Measurements from ENCODE around the gene HRH2.
"Not testable (repeated sequence)": the region's sequence is repeated elsewhere in the genome, so short reads cannot be mapped to it uniquely, and the experiment has no call there.

Gene HRH2, protein sequence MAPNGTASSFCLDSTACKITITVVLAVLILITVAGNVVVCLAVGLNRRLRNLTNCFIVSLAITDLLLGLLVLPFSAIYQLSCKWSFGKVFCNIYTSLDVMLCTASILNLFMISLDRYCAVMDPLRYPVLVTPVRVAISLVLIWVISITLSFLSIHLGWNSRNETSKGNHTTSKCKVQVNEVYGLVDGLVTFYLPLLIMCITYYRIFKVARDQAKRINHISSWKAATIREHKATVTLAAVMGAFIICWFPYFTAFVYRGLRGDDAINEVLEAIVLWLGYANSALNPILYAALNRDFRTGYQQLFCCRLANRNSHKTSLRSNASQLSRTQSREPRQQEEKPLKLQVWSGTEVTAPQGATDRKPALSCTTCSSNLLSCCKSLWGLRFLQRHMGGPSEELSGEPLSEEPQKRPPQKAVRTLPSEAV

DNA sequence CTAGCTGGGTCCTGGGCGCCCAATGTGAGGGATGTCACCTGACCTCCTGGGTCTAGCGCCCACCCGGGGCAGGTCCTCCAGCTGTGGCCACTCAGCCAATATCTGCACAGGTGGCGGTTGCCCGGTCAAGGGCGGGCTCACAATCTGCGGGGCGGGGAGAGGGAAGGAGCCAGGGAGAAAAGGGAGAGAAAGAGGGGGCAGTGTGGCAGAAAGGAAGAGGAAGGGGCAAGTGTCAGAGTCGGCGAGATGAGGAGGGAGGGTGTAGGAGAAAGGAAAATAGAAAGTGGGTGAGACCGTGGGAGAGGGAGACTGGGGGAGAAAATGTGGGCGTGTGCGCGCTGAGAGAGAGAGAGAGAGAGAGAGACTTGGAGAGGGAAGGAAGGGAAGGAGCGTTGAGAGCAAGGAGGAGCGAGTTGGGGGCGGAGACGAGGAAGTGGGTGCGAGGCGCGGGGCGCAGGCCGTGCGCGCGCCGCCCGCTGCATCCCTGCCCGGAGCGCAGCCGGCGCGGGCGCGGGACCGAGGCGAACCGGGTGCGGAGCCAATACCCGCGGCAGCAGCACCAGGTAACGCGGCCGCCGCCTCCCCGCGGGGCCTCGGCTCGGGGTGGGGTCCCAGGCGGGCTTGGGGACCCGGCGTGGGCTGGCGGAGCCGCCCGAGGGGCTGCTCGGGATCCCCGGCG is at the start of gene HRH2:
HRH2 (plus strand) TSS at position 479 of the 679 bp plus-strand sequence. CDS start 25,163 bp downstream, outside the sequence.
- DNase-seq (ENCODE audit: low read depth in 2 of 2), result peak in 1 of 2 donors; percentile 53

DNA sequence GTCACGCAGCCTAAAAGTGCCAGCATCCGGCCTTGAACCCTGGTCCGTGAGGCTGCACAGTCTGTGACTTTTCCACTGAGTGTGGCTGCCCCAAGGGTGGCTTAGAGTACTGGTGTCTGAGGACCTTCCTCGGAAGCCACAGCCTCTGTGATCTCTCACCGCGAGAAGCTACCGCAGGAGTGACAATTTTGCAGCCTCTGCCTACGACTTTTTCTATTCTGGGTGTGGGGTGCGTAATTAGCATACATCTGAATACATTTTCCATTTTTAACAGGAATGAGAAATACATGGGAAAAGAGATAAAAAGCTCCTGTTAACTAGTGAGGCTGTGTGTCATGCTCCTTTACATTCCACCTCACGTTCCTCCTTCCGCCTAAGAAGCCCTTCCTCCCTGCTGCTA is 48.3 kb upstream of the HRH2 start:
- DNase-seq (ENCODE audit: low read depth in 2 of 2), result peak; percentile 20 to 33

DNA sequence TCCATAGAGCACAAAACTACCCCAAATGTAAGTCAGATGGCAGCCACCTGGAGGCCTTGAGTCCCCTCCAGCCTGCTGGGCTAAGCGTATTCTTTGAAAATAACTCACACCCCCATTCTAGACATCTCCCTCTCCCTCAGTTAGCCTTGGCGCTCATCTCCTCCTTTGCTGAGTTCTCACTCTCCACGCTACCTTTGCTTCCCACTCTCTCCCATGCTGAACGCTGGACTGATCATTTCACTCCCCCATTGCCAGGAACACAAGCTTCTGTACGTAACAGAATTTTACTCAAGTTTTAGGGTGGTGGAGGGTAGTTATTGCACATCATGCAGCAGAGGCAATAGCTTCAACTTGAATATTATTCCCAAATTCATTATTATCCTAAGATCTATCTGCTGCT is 47.5 kb upstream of the HRH2 start:
- no peak for DNase-seq (ENCODE audit: low read depth in 2 of 2)

DNA sequence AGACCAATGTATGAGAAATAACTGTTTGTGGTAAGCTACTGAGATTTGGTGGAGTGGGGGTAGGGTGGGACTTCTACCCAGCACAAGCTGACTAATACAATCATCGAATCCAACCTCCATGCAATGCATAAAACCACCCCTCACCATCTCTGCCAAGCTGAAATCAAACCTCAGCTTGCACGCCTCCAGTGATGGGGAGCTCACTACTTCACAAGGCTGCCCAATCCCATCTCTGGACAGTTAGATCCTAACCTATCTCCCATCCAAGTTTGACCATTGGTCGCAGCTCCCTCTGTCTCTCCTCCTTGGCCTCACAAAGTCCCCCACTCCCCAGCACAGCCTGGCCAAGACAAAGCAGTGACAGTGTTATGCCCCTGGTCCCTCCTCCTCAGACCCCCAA is 47.0 kb upstream of the HRH2 start:
- DNase-seq (ENCODE audit: low read depth in 2 of 2), result no peak

DNA sequence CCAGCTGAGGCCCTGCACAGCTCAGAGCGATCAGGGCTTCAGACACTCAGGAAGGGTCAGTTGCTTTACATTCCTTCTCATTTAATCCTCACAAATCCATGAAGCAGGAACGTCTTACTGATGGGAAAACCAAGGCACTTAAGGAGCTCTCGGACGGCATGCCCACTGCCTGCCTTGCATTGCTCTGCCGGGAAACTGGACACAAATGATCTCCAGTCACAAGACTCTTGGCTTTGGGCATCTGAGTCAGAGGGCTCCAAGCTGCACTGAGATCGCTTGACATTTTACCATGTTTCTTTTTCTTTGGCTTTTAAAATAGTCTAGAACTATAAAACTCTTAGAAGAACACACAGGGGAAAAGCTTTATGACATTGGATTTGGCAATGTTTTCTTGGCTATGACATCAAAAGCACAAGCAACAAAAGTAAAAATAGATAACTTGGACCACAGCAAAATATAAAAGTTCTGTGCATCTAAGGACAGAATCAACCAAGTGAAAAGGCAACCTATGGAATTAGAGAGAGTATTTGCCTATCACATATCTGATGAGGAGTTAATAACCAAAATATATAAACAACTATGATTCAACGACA is 43.6 kb upstream of the HRH2 start:
- DNase-seq (ENCODE audit: low read depth in 2 of 2), result no peak

DNA sequence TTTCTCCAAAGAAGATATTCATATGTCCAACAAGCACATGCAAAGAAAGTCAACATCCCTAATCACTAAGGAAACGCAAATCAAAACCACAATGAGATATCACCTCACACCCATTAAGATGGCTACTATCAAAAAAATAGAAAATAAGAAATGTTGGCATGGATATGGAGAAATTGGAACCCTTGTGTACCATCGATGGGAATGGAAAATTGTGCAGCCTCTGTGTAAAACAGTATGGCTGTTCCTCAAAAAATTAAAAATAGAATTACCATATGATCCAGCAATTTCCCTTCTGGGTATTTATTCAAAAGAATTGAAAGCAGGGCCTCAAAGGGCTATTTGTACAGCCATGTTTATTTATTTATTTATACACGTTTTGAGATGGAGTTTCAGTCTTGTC is 43.0 kb upstream of the HRH2 start:
- no peak for DNase-seq (ENCODE audit: low read depth in 2 of 2)

DNA sequence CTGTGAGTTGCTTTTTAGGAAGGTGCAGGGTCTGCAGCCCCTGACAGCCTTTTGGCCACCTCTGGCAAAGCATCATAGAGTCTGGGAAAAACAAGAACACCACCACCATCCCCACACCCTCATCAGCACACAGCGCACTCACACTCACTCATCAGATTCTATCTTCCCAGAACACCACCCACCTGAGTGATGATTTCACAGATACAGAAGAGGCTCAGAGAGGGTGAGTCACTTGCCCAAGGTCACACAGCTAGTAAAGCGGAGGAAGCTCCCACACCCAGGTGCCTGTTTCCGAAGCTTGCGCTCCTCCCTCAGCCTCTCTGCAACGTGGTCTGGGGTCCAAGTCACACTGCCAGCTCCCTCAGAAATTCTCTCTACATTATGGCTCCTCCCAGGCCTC is 41.8 kb upstream of the HRH2 start:
- peak; percentile 9 to 25 for DNase-seq (ENCODE audit: low read depth in 2 of 2)

DNA sequence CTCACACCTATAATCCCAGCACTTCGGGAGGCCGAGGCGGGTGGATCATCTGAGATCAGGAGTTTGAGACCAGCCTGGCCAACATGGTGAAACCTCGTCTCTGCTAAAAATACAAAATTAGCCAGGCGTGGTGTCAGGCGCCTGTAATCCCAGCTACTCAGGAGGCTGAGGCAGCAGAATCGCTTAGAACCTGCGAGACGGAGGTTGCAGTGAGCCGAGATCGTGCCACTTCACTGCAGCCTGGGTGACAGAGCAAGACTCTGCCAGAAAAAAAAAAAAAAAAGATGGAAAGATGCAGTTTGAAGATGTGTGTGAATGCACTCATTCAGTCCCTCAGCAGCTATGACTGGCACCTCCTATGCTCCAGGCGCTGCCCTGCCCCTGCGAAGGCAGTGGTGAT is 41.3 kb upstream of the HRH2 start:
- DNase-seq (ENCODE audit: low read depth in 2 of 2), result not testable (repeated sequence)

DNA sequence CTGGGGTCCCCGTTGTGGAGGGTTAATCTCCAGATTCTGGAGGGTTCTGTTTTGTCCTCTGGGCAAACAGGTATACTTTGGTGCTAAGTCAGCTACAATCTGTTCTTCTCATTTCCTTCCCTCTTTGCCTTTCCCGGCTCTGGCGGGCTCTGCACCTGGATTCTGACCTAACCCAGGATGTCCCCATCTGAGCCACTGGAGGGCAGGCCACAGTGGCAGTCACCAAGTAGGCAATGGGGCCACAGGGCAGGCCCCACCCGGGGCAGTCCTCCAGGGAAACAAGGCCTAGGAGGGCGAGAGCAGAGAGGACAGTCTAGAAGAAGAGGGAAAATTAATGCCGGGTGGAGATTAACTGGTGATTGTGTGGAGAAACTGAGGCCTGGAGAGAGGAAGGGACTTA is 40.4 kb upstream of the HRH2 start:
- DNase-seq (ENCODE audit: low read depth in 2 of 2), result no peak

DNA sequence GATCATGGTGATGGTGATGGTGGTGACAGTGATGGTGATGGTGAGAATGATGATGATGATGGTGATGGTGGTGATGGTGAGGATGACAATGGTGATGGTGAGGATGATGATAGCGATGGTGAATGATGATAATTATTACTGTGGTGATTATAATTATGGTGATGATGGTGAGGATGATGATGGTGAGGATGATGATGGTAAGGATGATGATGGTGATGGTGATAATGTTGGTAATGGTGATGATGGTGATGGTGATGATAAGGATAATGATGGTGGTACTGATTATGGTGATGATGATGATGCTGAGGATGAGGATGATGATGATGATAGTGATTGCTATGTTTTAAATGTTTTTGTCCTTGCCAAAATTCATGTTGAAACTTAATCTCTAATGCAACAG is 37.3 kb upstream of the HRH2 start:
- no peak for DNase-seq (ENCODE audit: low read depth in 2 of 2)

DNA sequence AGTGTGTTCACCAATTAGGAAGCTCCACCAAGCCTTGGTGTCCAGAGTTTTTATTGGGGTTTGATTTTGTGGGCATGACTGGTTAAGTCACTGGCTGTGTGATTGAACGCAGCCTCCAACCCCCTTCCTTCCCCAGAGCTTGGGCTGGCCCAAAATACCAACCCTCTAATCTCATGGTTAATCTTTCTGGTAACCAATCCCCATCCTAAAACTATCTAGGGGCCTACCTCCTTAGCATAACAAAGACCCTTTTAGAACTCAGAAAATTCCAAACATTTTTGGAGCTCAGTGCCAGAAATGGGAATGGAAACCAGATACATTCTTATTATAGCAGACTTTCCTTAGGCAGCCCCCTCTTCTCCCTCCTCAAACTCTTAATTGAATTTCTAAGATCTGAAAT is 35.9 kb upstream of the HRH2 start:
- no peak for DNase-seq (ENCODE audit: low read depth in 2 of 2)

DNA sequence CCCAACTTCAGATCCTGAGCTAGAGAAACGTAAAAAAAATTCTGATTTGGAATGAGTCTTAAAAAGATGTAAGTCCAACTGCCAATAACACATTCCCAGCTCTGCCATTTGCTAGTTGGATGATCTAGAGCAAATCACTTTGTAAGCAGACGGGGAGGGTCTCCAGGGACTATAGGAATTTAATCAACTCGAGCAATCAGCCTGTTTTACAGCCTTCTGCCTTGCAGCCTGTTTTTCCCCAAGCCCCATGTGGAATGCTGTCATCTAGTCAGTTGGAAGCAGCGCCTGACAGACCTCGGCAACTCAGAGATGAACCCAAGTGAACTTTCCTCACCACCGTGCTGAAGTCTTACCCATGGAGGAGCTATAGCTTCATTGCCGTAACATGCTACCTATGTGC is 34.8 kb upstream of the HRH2 start:
- DNase-seq (ENCODE audit: low read depth in 2 of 2), result no peak

DNA sequence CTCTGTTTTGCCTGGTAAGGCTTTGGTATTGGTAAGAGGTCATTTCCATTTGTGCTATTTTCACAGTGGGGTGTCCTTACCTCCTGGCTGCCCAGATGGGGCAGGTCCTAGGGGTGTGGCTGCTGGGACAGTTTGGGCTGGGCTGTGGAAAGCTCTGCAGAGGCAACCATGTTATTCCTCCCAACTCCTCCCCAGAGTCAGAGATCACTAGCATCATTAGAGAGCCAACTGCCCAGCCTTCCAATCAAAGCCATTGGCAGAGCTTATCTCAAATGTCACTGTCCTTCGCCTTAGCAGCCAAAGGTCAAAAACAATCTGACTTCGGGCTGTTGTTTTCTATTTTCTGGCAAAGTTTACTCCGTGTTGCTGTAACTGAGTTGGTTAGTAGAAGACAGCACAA is 33.6 kb upstream of the HRH2 start:
- no peak for DNase-seq (ENCODE audit: low read depth in 2 of 2)

DNA sequence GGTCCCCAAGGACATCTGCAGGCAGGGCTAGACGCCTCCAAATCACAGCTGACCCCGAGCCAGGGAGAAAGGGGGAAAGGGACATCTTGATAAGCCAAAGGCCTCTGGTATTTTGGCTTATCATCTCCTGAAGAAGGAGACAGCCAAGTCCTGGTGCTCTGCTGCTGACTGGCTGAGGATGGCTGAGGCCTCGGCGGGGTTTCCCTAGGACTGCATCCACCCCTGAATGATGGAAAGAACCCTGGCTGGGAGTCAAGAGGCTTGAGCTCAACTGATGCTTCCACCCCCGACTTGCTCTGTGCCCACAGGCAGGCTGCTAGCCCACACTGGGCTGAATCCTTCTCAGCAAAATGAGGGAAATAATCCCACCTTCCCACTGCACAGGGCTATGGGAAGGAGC is 30.9 kb upstream of the HRH2 start:
- DNase-seq (ENCODE audit: low read depth in 2 of 2), result no peak

DNA sequence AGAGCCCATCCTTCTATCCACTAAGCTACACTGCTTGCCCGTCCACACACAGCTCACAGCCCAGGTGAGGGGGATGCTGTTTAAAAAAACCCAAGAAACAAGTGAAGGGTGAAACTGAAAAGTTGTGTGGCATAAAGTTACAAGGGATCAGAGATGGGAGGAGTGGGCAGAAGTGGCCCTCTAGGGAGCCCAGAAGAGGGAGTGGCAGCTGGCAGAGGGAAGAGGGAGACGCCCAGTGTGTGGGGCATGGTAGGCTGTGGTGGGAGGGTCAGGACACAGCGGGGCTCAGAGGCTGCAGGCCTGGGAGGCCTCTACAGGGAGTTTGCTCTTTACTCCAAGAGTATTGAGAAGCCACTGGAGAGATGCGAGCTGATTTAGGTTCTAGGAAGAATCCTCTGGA is 30.1 kb upstream of the HRH2 start:
- no peak for DNase-seq (ENCODE audit: low read depth in 2 of 2)

DNA sequence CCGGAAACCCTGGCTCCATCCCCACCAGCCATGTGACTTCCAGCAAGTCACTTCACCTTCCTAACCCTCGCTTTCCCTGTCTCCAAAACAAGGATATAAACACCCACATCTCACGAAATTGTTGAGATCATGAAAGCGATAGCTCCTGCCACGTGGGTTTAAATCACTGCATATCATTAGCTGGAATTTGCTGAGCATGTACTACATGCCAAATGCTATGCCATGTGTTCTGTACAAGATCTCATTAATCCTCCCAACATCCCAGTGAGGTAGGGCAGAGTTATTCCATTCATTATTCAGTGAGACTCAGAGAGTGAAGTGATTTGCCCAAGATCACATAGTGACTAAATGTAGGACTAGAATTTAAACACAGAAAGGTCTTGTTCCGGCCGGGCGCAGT is 29.2 kb upstream of the HRH2 start:
- no peak for DNase-seq (ENCODE audit: low read depth in 2 of 2)

DNA sequence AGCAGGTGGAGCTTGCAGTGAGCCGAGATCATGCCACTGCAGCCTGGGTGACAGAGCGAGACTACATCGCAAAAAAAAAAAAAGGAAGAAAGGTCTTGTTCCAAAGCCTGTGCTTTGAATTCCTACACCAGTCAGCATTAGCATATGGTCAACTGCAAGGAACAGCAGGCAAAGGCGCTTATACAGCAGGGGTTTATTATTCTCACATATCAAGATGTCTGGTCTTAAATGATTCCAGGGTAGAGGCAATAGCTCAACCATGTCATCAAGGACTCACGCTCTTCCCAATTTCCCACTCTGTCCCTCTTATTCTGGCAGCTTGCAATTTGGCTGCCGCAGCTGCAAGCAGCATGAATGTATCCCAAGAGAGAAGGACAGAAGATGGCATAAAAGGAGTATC is 28.6 kb upstream of the HRH2 start:
- DNase-seq (ENCODE audit: low read depth in 2 of 2), result no peak

DNA sequence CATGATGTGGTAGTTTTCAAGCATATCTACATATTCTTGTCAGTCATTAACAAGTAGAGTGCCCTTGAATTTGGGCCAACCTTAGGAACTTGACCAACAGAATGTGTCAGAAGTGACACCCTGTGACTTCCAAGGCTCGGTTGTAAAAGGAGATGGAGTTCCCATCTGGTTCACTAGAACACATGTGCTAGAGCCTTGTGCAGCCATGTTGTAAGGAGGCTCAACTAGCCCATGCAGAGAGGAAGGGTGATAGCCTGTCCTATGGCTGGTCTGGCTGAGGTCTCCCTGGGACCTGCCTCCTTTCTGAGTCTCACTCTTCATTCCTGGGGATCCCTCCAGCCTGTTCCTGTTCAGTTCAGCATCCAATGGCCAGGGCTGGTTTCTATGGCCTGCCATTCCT is 28.1 kb upstream of the HRH2 start:
- DNase-seq (ENCODE audit: low read depth in 2 of 2), result no peak

DNA sequence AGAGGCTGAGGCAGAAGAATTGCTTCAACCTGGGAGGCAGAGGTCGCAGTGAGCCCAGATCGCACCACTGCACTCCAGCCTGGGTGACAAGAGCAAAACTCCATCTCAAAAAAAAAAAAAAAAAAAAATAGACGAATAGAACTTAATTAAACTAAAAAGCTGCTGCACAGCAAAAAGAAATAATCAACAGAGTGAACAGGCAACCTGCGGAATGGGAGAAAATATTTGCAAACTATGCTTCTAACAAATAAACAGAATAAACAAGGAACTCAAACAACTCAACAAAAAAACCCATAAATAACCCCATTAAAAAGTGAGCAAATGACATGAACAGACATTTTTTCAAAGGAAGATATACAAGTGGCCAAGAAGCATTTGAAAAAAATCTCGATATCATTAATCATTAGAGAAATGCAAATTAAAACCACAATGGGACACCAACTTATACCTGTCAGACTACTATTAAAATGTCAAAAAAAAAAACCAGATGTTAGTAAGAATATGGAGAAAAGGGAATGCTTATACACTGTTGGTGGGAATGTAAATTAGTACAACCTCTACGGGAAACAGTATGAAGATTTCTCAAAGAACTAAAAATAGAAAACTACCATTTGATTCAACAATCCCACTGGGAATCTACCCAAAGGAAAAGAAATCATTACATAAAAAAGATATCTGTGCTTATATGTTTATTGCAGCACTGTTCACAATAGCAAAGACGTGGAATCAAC is 21.9 kb upstream of the HRH2 start:
- DNase-seq (ENCODE audit: low read depth in 2 of 2), result no peak

DNA sequence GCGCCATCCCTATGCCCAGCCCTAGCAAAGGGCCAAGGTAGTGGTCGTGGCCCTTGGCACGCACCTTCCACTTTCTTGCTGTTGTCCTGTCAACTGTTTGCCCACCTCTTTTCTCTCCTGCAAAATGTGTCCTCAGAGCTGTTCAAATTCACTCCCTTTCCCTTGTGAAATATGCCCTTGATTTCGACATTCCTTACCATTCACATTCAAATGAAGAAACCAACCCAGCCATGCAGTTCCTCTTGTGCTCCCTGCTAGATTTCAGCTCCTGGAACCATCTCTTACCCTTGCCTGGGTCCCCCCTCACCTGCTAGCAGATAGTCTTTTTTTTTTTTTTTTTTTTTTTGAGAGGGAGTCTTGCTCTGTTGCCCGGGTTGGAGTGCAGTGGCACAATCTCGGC is 19.6 kb upstream of the HRH2 start:
- no peak for DNase-seq (ENCODE audit: low read depth in 2 of 2)

DNA sequence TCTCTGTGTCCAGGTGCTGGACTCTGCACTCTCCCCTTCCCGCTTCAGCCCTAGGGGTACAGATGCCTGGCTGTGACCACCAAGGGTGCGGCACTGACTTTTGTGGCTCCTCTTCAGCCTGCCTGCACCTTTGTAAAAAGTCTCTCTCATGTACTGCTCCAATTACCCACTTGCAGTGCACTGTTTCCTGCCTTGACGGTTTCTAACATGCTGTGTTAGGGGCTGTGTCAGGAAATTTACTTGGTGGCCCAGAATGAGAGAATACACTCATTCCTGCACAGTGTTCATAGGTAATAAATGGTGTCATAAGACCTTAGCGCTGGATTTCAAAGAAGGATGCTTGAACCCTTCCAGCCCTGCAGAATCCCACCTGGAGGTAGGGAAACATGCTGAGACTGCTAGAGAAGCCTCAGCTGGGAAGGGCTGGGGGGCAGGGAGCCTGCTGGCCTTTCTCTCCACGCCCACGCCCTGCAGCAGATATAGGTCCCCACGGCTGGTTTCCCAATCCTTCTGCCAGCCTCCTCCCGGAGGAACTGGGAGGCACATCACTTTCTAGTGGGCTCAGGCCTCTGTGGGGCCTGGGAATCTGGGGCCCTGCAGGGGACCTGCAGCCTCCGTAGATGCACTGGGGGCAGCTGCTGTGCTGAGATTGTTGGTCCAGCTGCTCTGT is 17.6 kb upstream of the HRH2 start:
- no peak for DNase-seq (ENCODE audit: low read depth in 2 of 2)

DNA sequence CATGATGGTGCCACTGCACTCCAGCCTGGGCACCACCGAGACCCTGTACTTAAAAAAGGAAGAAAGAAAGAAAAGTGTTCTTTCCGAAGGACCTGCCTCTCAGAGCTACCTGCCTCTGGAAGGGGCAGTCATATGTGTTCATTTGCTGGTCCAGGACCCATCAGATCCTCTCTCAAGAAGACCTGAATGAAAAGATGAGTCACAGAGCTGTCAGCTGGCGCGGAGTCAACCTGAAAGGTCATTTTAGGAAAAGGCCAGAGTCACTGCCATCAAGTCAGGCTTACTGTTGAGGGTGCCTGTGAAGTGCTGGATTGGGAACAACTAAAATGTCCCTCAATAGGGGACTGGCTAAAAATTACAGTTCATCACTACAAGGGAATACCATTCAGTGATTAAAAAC is 14.9 kb upstream of the HRH2 start:
- no peak for DNase-seq (ENCODE audit: low read depth in 2 of 2)
